Chondrocyte (in vitro differentiated cells): ENCODE measurements around the gene PACSIN1. TPM values are rescaled to one million over a fixed set of nuclear protein-coding genes. Genes with fewer than 3 reads are reported as not detected.

ENCODE experiments used
- DNase-seq: peaks from one replicate; pipeline ENCODE4 v3.0.0; 2021; ENCODE audit warnings: mixed read lengths, low spot score
- H3K27ac Mint-ChIP-seq: one replicate; pipeline ENCODE4 v1.8.0; 2021; ENCODE audit warnings: mild to moderate bottlenecking, moderate library complexity, mixed read lengths; ENCODE audit not compliant: unreplicated experiment
- H3K27me3 Mint-ChIP-seq: 2 replicates; pipeline ENCODE4 v1.8.0; 2021; ENCODE audit warnings: low read depth, mixed read lengths
- H3K36me3 Mint-ChIP-seq: 2 replicates; pipeline ENCODE4 v1.8.0; 2021; ENCODE audit warnings: low read depth, mixed read lengths
- H3K4me1 Mint-ChIP-seq: 2 replicates; pipeline ENCODE4 v1.8.0; 2021; ENCODE audit warnings: low read depth, mild to moderate bottlenecking, mixed read lengths
- H3K4me3 Mint-ChIP-seq: one replicate; pipeline ENCODE4 v1.8.0; 2021; ENCODE audit warnings: mild to moderate bottlenecking, moderate library complexity, mixed read lengths; ENCODE audit not compliant: unreplicated experiment
- H3K9me3 Mint-ChIP-seq: 2 replicates; pipeline ENCODE4 v1.8.0; 2021; ENCODE audit warnings: low read depth, mixed read lengths
- CTCF ChIP-seq: fragments of 200-600 bp; sonication (generic); IDR thresholded peaks from 2 replicates; pipeline ENCODE4 v1.5.0; 2021; ENCODE audit warnings: antibody characterized with exemption, mild to moderate bottlenecking, moderate library complexity
- total RNA-seq: library from RNA; stranded (reverse); gene quantifications from 3 replicates; pipeline ENCODE4 v1.2.1, GENCODE V29; 2021

Gene PACSIN1
- total RNA-seq, 1 donor from 2014 or later, result 0.15 TPM

- Mint-ChIP-seq H3K27ac (no peak overlapping the region), H3K9me3 (peaks cover 3% of the 10 kb centered on the region), H3K4me3 (no peak overlapping the region), H3K4me1 (no peaks in the 10 kb centered on the region), H3K36me3 (peaks cover 2% of the 10 kb centered on the region), H3K27me3 (peaks cover 4% of the 10 kb centered on the region)
- TF ChIP-seq CTCF, result no peak
- DNase-seq, result peak; percentile 22
Measured at GRCh38 chr6:34506718-34507117, 40.8 kb downstream of the PACSIN1 start.

DNA sequence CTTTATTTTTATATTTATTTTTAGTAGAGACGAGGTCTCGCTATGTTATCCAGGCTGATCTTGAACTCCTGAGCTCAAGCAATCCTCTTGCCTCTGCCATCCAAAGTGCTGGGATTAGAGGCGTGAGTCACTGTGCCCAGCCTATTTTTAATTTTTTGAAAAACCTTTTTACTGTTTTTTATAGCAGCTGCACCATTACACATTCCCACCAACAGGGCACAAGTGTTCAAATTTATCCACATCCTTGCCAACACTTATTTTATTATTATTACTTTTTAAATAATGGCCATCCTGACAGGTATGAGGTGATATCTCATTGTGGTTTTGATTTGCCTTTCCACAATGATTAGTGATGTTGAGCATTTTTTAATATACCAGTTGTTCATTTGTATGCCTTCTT is 42.5 kb downstream of the PACSIN1 start:
- H3K27me3 Mint-ChIP-seq, result peaks cover 4% of the 10 kb centered on the region
- H3K27ac Mint-ChIP-seq, result no peak overlapping the region
- peaks cover 2% of the 10 kb centered on the region for H3K36me3 Mint-ChIP-seq
- no peaks in the 10 kb centered on the region for H3K4me1 Mint-ChIP-seq
- no peak for DNase-seq
- peak; percentile 56 for TF ChIP-seq CTCF
- H3K4me3 Mint-ChIP-seq, result no peak overlapping the region
- no peaks in the 10 kb centered on the region for H3K9me3 Mint-ChIP-seq

GRCh38 chr6:34509782-34510181 is 43.9 kb downstream of the PACSIN1 start:
- Mint-ChIP-seq H3K27ac (no peak overlapping the region), H3K36me3 (peaks cover 2% of the 10 kb centered on the region), H3K4me3 (no peak overlapping the region), H3K9me3 (no peaks in the 10 kb centered on the region), H3K27me3 (peaks cover 9% of the 10 kb centered on the region), H3K4me1 (peaks cover 6% of the 10 kb centered on the region)
- no peak for DNase-seq
- no peak for TF ChIP-seq CTCF

GRCh38 chr6:34510299-34510698 is 44.4 kb downstream of the PACSIN1 start:
- TF ChIP-seq CTCF, result no peak
- peaks cover 2% of the 10 kb centered on the region for H3K36me3 Mint-ChIP-seq
- no peak overlapping the region for H3K4me3 Mint-ChIP-seq
- DNase-seq, result peak; percentile 21
- peaks cover 6% of the 10 kb centered on the region for H3K27me3 Mint-ChIP-seq
- peaks cover 6% of the 10 kb centered on the region for H3K4me1 Mint-ChIP-seq
- no peak overlapping the region for H3K27ac Mint-ChIP-seq
- no peaks in the 10 kb centered on the region for H3K9me3 Mint-ChIP-seq

- peaks cover 6% of the 10 kb centered on the region for H3K4me1 Mint-ChIP-seq
- no peaks in the 10 kb centered on the region for H3K9me3 Mint-ChIP-seq
- DNase-seq, result peak; percentile 1
- H3K27me3 Mint-ChIP-seq, result peaks cover 5% of the 10 kb centered on the region
- H3K36me3 Mint-ChIP-seq, result peaks cover 2% of the 10 kb centered on the region
- no peak overlapping the region for H3K4me3 Mint-ChIP-seq
- H3K27ac Mint-ChIP-seq, result no peak overlapping the region
- TF ChIP-seq CTCF, result no peak
Measured at GRCh38 chr6:34511214-34511914, 45.5 kb downstream of the PACSIN1 start.
